A673 (cell line): Measurements from ENCODE around the gene KCND3. TPM values are rescaled to one million over a fixed set of nuclear protein-coding genes. Genes with fewer than 3 reads are reported as not detected.

ENCODE experiments used
- BruUV-seq: library from RNA; stranded (reverse); fragments of 400-500 nt; replicated peaks from 2 replicates; lab custom pipeline; 2021; lab: Mats Ljungman, UMichigan
- CTCF ChIA-PET: fragments of 300-600 bp; sonication (Branson Sonifier 250); formaldehyde crosslinking; loops from one replicate; lab custom pipeline; 2022; ENCODE audit warnings: antibody characterized with exemption; lab: Charles Lee
- POLR2A ChIA-PET: fragments of 300-600 bp; sonication (Branson Sonifier 250); formaldehyde crosslinking; loops from one replicate; lab custom pipeline; 2022; ENCODE audit warnings: antibody characterized with exemption; ENCODE audit not compliant: low non-redundant PET; lab: Charles Lee
- DNase-seq: peaks from one replicate; pipeline ENCODE4 v3.0.0-alpha.2; 2015; ENCODE audit warnings: low spot score
- H3K27ac ChIP-seq: fragments of 200-600 bp; sonication (generic); 2 replicates; pipeline ENCODE4 v1.5.1; 2016; ENCODE audit warnings: mixed run types, low read depth, mild to moderate bottlenecking, mixed read lengths, antibody characterized with exemption, low read length; ENCODE audit not compliant: poor library complexity, severe bottlenecking
- H3K27me3 ChIP-seq: fragments of 200-600 bp; sonication (generic); replicated peaks from 2 replicates; pipeline ENCODE4 v1.6.1; 2017; ENCODE audit warnings: mixed run types, low read depth, mild to moderate bottlenecking, mixed read lengths, antibody characterized with exemption, low read length; ENCODE audit not compliant: insufficient read depth, poor library complexity
- H3K36me3 ChIP-seq: fragments of 200-600 bp; sonication (generic); 2 replicates; pipeline ENCODE4 v1.6.1; 2016; ENCODE audit warnings: mixed run types, mild to moderate bottlenecking, mixed read lengths, antibody characterized with exemption, low read length; ENCODE audit not compliant: insufficient read depth, poor library complexity, severe bottlenecking
- H3K4me1 ChIP-seq: fragments of 200-600 bp; sonication (generic); 2 replicates; pipeline ENCODE4 v1.6.1; 2017; ENCODE audit warnings: mixed run types, mild to moderate bottlenecking, mixed read lengths, antibody characterized with exemption, low read length; ENCODE audit not compliant: insufficient read depth, poor library complexity, severe bottlenecking
- H3K4me3 ChIP-seq: fragments of 200-600 bp; sonication (generic); 2 replicates; pipeline ENCODE4 v1.5.1; 2016; ENCODE audit warnings: low read depth, mixed run types, mild to moderate bottlenecking, mixed read lengths, low read length; ENCODE audit not compliant: poor library complexity, severe bottlenecking
- H3K9me3 ChIP-seq: fragments of 200-600 bp; sonication (generic); 2 replicates; pipeline ENCODE4 v1.6.1; 2016; ENCODE audit warnings: mixed run types, low read depth, mild to moderate bottlenecking, mixed read lengths, antibody characterized with exemption, low read length; ENCODE audit not compliant: poor library complexity, severe bottlenecking
- CTCF ChIP-seq: fragments of 300-800, 200-600 bp; sonication (generic); conservative IDR thresholded peaks from 2 replicates; pipeline ENCODE4 v1.5.1; 2017; ENCODE audit warnings: low read depth, mild to moderate bottlenecking, antibody characterized with exemption, low read length, moderate library complexity, mixed read lengths
- EZH2 ChIP-seq: fragments of 200-600 bp; sonication (generic); IDR thresholded peaks from 2 replicates; pipeline ENCODE4 v1.6.1; 2017; ENCODE audit warnings: borderline replicate concordance, low read depth, mild to moderate bottlenecking, mixed read lengths, antibody characterized with exemption, low read length; ENCODE audit not compliant: poor library complexity, severe bottlenecking
- intact Hi-C: fragments of 100-400 bp; cut with micrococcal nuclease; formaldehyde crosslinking; loops from one replicate; pipeline ENCODE4 v1.10.0; 2022; ENCODE audit not compliant: unreplicated experiment
- total RNA-seq: library from RNA; stranded (reverse); gene quantifications from 2 replicates; pipeline ENCODE4 v1.2.3, GENCODE V29; 2021

Gene KCND3
- total RNA-seq, 1 experiment from 2014 or later, result not detected

DNA sequence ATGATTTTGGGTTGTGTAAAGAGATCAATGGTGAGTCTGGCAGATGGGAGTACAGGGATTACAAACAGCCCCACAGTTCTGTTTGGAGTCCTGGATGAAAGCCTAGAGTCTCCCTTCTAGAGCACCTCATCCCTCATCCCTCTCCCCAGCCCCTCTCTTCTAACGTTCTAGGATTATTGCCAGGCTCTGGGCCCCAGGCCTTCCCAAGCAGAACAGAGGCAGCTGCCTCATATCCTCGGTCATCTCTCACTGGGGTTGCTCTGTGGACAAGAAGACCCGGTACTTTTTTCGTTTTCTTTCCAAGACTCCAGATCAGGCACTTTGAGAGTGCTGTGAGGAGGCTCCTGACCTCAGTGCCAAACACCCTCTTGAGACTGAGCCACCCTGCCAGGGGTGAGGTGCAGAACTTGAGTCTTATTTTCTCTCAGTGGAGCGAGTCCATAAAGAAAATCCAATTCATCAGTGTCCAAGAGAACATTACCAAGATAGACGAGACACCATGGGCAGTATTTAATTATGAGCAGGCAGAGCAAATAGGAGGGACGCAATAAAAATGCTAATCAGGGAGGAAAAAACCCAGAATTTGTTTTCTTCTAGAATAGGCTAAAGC is 17.1 kb upstream of the KCND3 start:
- TF ChIP-seq CTCF (no peak), EZH2 (no peak)
- ChIA-PET POLR2A (no interaction called here), CTCF (no interaction called here)
- Histone ChIP-seq H3K4me1 (no peaks in the 10 kb centered on the region), H3K27me3 (peaks cover 12% of the 10 kb centered on the region), H3K36me3 (no peaks in the 10 kb centered on the region), H3K9me3 (no peaks in the 10 kb centered on the region), H3K27ac (no peak overlapping the region), H3K4me3 (no peak overlapping the region)
- no TSS peak for BruUV-seq
- intact Hi-C loops, result no loop called here
- DNase-seq, result no peak

DNA sequence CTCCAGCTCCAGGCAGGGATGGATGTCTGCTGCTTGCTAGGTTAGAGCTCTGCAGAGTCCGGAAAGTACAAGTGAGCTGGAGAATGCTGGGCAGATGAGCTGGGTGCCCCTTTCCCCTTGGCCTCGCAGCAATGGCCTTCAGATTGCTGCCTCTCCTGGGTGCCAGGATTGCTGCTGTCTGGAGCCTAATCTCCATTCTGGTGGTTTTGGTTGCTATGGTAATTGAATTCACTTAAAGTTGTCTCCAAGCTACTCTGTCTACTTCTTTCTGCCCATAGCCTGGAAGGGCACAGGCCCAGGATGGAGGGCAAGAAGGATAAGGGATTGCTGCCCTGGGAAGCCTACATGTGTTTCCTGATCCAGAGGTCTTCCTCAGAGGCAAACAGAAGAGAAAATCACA is 14.6 kb upstream of the KCND3 start:
- no peak for TF ChIP-seq CTCF
- H3K4me3 ChIP-seq, result no peak overlapping the region

DNA sequence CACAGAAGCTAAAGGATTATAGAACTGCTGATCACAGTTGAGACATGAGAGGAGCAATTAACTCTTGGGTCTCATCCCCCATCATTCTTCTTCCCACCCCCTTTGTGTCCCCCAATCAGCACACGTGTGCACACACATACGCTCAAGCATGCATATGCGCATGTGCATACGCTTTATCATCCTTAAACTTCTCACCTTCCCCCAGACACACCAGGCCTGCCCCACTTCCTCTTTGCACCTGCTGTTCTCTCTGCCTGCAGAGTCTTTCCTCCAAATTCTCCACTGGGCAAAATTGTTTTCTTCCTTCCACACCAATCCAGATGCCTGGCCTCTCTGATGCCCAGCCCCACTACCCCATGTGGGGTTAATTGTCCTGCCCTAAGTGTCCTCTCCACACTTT is 13.0 kb upstream of the KCND3 start:
- H3K4me3 ChIP-seq, result no peak overlapping the region
- no peaks in the 10 kb centered on the region for H3K36me3 ChIP-seq
- POLR2A ChIA-PET, result no interaction called here
- peaks cover 52% of the 10 kb centered on the region for H3K27me3 ChIP-seq
- H3K4me1 ChIP-seq, result no peaks in the 10 kb centered on the region
- CTCF ChIA-PET, result no interaction called here
- H3K27ac ChIP-seq, result no peak overlapping the region
- no peak for DNase-seq
- TF ChIP-seq CTCF (no peak), EZH2 (no peak)
- no peaks in the 10 kb centered on the region for H3K9me3 ChIP-seq
- intact Hi-C loops, result no loop called here
- BruUV-seq, result no TSS peak

More for the DNA sequence above, 14.6 kb upstream of the KCND3 start:
- H3K27ac ChIP-seq, result no peak overlapping the region
- ChIA-PET POLR2A (no interaction called here), CTCF (no interaction called here)
- H3K27me3 ChIP-seq, result peaks cover 37% of the 10 kb centered on the region
- H3K4me1 ChIP-seq, result no peaks in the 10 kb centered on the region
- no peak for DNase-seq
- intact Hi-C loops, result no loop called here
- H3K36me3 ChIP-seq, result no peaks in the 10 kb centered on the region
- BruUV-seq, result no TSS peak
- H3K9me3 ChIP-seq, result no peaks in the 10 kb centered on the region
